GM12891 (cell line): Measurements from ENCODE around the gene CCN5.

ENCODE experiments used
- PAX5 ChIP-seq: IDR thresholded peaks from 2 replicates; pipeline ENCODE4 v1.6.1; 2011; ENCODE audit warnings: low read length, moderate library complexity, mild to moderate bottlenecking; ENCODE audit not compliant: insufficient read depth, severe bottlenecking
- POLR2A ChIP-seq: IDR thresholded peaks from 2 replicates; pipeline ENCODE4 v1.6.1; 2011; ENCODE audit warnings: low read depth, low read length, control low read depth
- POLR2AphosphoS5 ChIP-seq: IDR thresholded peaks from 2 replicates; pipeline ENCODE4 v1.6.1; 2011; ENCODE audit warnings: low read depth, low read length, control low read depth
- TAF1 ChIP-seq: IDR thresholded peaks from 2 replicates; pipeline ENCODE4 v1.6.1; 2011; ENCODE audit warnings: low read depth, low read length, control low read depth

- TF ChIP-seq PAX5 (no peak), POLR2AphosphoS5 (no peak), POLR2A (no peak), TAF1 (no peak)
Measured at GRCh38 chr20:44714102-44714700, 968 bp upstream of the CCN5 start.
